ENCODE results near the gene MMP14. TPM values are rescaled to one million over a fixed set of nuclear protein-coding genes. Genes with fewer than 3 reads are reported as not detected.

Gene MMP14
- total and polyA plus RNA-seq, 2 of the 8 experiments (the other 6 are each of a cell fraction or from before 2014, with no cell fraction given) = 58.2 to 86.8 TPM

DNA sequence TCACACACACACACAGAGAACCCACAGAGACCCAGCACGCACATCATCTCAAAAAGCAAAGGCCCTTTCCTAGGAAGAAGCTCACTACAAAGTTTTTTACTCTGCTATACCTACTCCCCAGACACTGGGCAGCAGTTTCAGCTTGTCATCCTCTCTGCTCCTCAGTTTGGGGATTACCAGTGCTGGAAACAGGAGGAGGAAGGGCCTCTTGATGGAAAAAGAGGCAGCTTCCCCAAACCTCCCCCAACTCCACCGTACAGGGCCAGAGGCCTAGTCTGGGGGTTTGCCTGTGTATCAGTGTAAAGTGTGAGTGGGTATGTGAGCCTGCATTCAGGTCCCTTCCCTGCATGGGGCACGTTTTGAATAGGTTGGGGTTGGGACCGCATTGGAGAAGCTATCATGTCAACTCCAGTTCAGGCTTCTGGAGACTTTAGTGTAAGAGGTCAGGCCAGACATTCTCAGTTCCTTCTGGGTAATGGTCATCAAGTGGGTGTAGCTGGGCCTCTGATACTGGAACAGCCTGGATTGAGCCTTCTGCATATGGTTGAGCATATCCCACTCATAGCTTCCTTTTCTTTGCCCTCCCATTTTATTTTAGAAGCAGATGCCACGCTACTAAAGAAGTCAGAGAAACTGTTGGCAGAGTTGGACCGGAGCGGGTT, 47.8 kb downstream of the MMP14 start (continued):
- TF ChIP-seq HDAC2 (IDR thresholded peaks at IDR 0.05; ENCODE audit: borderline replicate concordance in 1 of 2, low read depth in 2 of 2, low read length in 2 of 2) (no peak), GTF2F1 (IDR thresholded peaks at IDR 0.05; ENCODE audit: borderline replicate concordance, low read depth, low read length) (no peak)

Measured in H1 (cell line).